Right lobe of liver (tissue), 6 donors: ENCODE measurements around the gene CA6. TPM values are rescaled to one million over a fixed set of nuclear protein-coding genes. Genes with fewer than 3 reads are reported as not detected.

ENCODE experiments used
- ATAC-seq, 4 donors: fragments of 200-7000 bp; cut with Tn5 transposase; one replicate each; pipeline ENCODE4 v1.9.1; 2020; ENCODE audit warnings: mild to moderate bottlenecking in 4 of 4, moderate library complexity in 4 of 4
- DNase-seq, 3 donors: peaks; one replicate each; pipeline ENCODE4 v3.0.0-alpha.2; 2020
- H3K27ac ChIP-seq, 3 donors: fragments of 200-600 bp; one replicate each; pipeline ENCODE4 v1.8.0; 2022
- H3K27me3 ChIP-seq, 2 donors: fragments of 200-600 bp; one replicate each; pipeline ENCODE4 v1.8.0; 2022
- H3K36me3 ChIP-seq, 4 donors: fragments of 200-600 bp; sonication (generic) in 1 of 4; one replicate each; pipeline versions ENCODE4 v1.5.1 to v1.8.0; 2017 to 2022; ENCODE audit warnings: control low read depth in 1 of 4
- H3K4me1 ChIP-seq, 4 donors: fragments of 200-600 bp; sonication (generic) in 1 of 4; one replicate each; pipeline versions ENCODE4 v1.5.1 to v1.8.0; 2017 to 2022; ENCODE audit warnings: control low read depth in 1 of 4
- H3K4me3 ChIP-seq, 3 donors: fragments of 200-600 bp; one replicate each; pipeline ENCODE4 v1.8.0; 2022
- H3K9me3 ChIP-seq, 4 donors: fragments of 200-600 bp; sonication (generic) in 1 of 4; one replicate each; pipeline versions ENCODE4 v1.5.1 to v1.8.0; 2017 to 2022; ENCODE audit warnings: control low read depth in 1 of 4
- POLR2A ChIP-seq: fragments of 450-650 bp; IDR thresholded peaks from one replicate; pipeline ENCODE4 v1.6.1; 2017; ENCODE audit warnings: antibody characterized with exemption, mild to moderate bottlenecking
- WGBS: methylation state at CpG from one replicate; pipeline ENCODE4 v1.1.6; 2018; ENCODE audit warnings: low coverage, low lambda C conversion rate; ENCODE audit not compliant: insufficient coverage; ENCODE audit errors: missing lambda C conversion rate; 5-methylcytosine and 5-hydroxymethylcytosine counted together
- intact Hi-C, 2 donors: fragments of 100-400 bp; cut with DNase I; formaldehyde crosslinking; loops; one replicate each; pipeline versions ENCODE4 v1.11.2 to v1.14.1; 2022
- total RNA-seq, 6 experiments: library from RNA; depleted of rRNA in 2 of 6; stranded (reverse); fragments of >200 nt in 2 of 6; fragmentation: NEBNext Ultra II Directional in 3 of 6; extraction: Animal tissue kit (Norgen Biotek cat#: 25700) in 3 of 6; gene quantifications; one replicate each; pipeline versions ENCODE4 v1.1.0 to v1.2.4, GENCODE V29; 2016 to 2023
- TF ChIP-seq, protein P1 (sequence below), 4 donors: fragments of 200-600 bp in 3 of 4; fragments of 450-650 bp in 1 of 4; IDR thresholded peaks; one replicate each; pipeline versions ENCODE4 v1.5.1 to v1.8.0; 2016 to 2022; ENCODE audit warnings: antibody characterized with exemption in 4 of 4, mild to moderate bottlenecking in 2 of 4
- donor health status: DM: no; HTN: yes; CAD: no.
- donor health status: DM: no; HTN: no; CAD: no.
- donor health status: DM: no; HTN: no; CAD: no.
- donor health status: DM: no; HTN: yes; CAD: no.
- donor health status: DM: no; HTN: yes; CAD: no.

The CA6 gene
- total RNA-seq, 6 experiments from 2014 or later, result not detected

GRCh38 chr1:8984203-8984602, 38.5 kb downstream of the CA6 start:
- TF ChIP-seq, protein P1, sequence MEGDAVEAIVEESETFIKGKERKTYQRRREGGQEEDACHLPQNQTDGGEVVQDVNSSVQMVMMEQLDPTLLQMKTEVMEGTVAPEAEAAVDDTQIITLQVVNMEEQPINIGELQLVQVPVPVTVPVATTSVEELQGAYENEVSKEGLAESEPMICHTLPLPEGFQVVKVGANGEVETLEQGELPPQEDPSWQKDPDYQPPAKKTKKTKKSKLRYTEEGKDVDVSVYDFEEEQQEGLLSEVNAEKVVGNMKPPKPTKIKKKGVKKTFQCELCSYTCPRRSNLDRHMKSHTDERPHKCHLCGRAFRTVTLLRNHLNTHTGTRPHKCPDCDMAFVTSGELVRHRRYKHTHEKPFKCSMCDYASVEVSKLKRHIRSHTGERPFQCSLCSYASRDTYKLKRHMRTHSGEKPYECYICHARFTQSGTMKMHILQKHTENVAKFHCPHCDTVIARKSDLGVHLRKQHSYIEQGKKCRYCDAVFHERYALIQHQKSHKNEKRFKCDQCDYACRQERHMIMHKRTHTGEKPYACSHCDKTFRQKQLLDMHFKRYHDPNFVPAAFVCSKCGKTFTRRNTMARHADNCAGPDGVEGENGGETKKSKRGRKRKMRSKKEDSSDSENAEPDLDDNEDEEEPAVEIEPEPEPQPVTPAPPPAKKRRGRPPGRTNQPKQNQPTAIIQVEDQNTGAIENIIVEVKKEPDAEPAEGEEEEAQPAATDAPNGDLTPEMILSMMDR (IDR thresholded peaks at IDR 0.05), result no peak
- TF ChIP-seq POLR2A, result no peak
- no peak for DNase-seq
- intact Hi-C loops, result no loop called here
- Histone ChIP-seq H3K4me1 (peaks cover 0 to 2% (median 0%) of the 10 kb centered on the region in 4 donors), H3K27me3 (no peaks in the 10 kb centered on the region), H3K9me3 (no peaks in the 10 kb centered on the region), H3K27ac (no peak overlapping the region), H3K36me3 (no peaks in the 10 kb centered on the region), H3K4me3 (no peak overlapping the region)
- WGBS, result 63% methylated on average over 2 of the region's 2 CpGs
- no peak for ATAC-seq

- intact Hi-C loops, result loop anchor here in 1 of 2 donors (5.0 kb wide), 1 partner anchor 63 kb away; no protein-coding TSS in a partner anchor
- no peak for TF ChIP-seq POLR2A
- TF ChIP-seq, protein P1 (IDR thresholded peaks at IDR 0.05), result no peak
- WGBS, result 100% methylated on average over 1 of the region's 8 CpGs
- DNase-seq, result no peak
- peaks cover 0 to 2% (median 0%) of the 10 kb centered on the region in 4 donors for H3K4me1 ChIP-seq
- H3K36me3 ChIP-seq, result no peaks in the 10 kb centered on the region
- no peaks in the 10 kb centered on the region for H3K27me3 ChIP-seq
- H3K27ac ChIP-seq, result no peak overlapping the region
- ATAC-seq, result no peak
- H3K9me3 ChIP-seq, result no peaks in the 10 kb centered on the region
- H3K4me3 ChIP-seq, result no peak overlapping the region
Measured at GRCh38 chr1:8984990-8985389, 39.3 kb downstream of the CA6 start.

- H3K9me3 ChIP-seq, result no peaks in the 10 kb centered on the region
- H3K27me3 ChIP-seq, result no peaks in the 10 kb centered on the region
- peaks cover 0 to 2% (median 0%) of the 10 kb centered on the region in 4 donors for H3K4me1 ChIP-seq
- TF ChIP-seq, protein P1 (IDR thresholded peaks at IDR 0.05), result no peak
- no peak for TF ChIP-seq POLR2A
- H3K27ac ChIP-seq, result no peak overlapping the region
- intact Hi-C loops, result loop anchor here in 1 of 2 donors (5.0 kb wide), 1 partner anchor 64 kb away; no protein-coding TSS in a partner anchor
- ATAC-seq, result peak; percentile 89 to 95 (median 91)
- H3K36me3 ChIP-seq, result no peaks in the 10 kb centered on the region
- H3K4me3 ChIP-seq, result no peak overlapping the region
- DNase-seq, result peak; percentile 83 to 88 (median 86)
- WGBS, result 29% methylated on average over 10 of the region's 14 CpGs
Measured at GRCh38 chr1:8985915-8986813, 40.5 kb downstream of the CA6 start.

DNA sequence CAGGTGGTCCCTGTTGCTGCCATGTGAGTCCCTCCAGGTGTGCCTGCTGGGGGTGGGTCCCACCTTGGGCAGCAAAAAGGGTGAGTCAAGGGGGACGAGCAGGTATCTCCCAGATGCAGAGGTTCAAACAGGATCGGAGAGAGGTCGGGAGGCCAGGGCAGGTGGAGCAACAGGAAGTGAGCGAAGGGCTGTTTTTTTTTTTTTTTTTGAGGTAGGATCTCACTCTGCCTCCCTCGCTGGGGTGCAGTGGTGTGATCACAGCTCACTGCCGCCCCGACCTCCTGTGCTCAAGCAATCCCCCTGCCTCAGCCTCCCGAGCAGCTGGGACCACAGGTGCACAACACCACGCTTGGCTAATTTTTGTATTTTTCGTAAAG, 41.1 kb downstream of the CA6 start:
- H3K27ac ChIP-seq, result no peak overlapping the region
- H3K36me3 ChIP-seq, result no peaks in the 10 kb centered on the region
- no peaks in the 10 kb centered on the region for H3K27me3 ChIP-seq
- peaks cover 0 to 2% (median 0%) of the 10 kb centered on the region in 4 donors for H3K4me1 ChIP-seq
- 86% methylated on average over 10 of the region's 10 CpGs for WGBS
- no peak overlapping the region for H3K4me3 ChIP-seq
- no peak for ATAC-seq
- no peaks in the 10 kb centered on the region for H3K9me3 ChIP-seq
- TF ChIP-seq, protein P1 (IDR thresholded peaks at IDR 0.05), result no peak
- TF ChIP-seq POLR2A, result no peak
- intact Hi-C loops, result loop anchor here in 1 of 2 donors (5.0 kb wide), 1 partner anchor 65 kb away; no protein-coding TSS in a partner anchor
- DNase-seq, result no peak
